SIG-M5 (cell line): ENCODE results near the gene STXBP5L.
"Not testable (repeated sequence)": the region's sequence is repeated elsewhere in the genome, so short reads cannot be mapped to it uniquely, and the experiment has no call there.

Experiments
- DNase-seq: peaks from one replicate; lab custom pipeline; 2025; lab: John Stamatoyannopoulos, UW

STXBP5L gene

GRCh38 chr3:121018917-121019321 lies 110.9 kb downstream of the STXBP5L start:
- no peak for DNase-seq

- no peak for DNase-seq
These were observed 155.6 kb downstream of the STXBP5L start for GRCh38 chr3:121063628-121064027.

GRCh38 chr3:121064121-121064520 lies 156.1 kb downstream of the STXBP5L start:
- no peak for DNase-seq

GRCh38 chr3:121072133-121072532 lies 164.1 kb downstream of the STXBP5L start:
- DNase-seq: no peak

GRCh38 chr3:121073011-121073410 lies 165.0 kb downstream of the STXBP5L start:
- DNase-seq: no peak

DNA sequence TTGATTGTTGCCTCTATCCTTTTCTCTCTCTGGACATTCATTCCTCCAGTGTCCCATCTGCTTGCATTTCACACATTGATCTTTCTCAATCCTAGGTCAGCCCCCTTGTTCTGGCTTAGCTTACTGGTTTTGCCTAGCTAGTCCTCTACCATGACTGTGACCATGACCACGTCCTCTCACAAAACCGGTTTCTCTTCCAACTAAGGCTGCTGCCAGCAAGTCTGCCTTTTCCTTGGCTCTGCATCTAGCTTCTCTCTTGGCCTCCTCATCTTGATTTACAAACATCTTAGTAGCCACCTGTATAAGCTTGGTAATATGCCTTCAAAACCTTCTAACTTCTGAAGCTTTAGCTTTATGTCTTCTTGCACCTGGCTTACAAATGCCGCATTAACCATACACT lies 167.2 kb downstream of the STXBP5L start:
- no peak for DNase-seq

DNA sequence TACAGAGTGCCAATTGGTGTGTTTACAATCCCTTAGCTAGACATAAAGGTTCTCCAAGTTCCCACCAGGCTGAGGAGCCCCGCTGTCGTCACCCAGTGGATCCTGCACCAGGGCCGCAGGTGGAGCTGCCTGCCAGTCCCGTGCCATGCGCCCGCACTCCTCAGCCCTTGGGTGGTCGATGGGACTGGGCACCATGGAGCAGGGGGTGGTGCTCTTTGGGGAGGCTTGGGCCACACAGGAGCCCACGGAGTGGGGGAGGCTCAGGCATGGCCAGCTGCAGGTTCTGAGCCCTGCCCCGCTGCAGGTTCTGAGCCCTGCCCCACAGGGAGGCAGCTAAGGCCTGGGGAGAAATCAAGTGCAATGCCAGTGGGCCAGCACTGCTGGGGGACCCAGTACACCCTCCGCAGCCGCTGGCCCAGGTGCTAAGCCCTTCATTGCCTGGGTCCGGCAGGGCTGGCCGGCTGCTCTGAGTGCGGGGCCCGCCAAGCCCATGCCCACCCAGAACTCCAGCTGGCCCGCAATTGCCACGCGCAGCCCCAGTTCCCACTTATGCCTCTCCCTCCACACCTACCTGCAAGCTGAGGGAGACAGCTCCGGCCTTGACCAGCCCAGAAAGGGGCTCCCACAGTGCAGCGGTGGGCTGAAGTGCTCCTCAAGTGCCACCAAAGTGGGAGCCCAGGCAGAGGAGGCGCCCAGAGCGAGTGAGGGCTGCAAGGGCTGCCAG lies 170.5 kb downstream of the STXBP5L start:
- DNase-seq: not testable (repeated sequence)

- no peak for DNase-seq
These were observed 188.9 kb downstream of the STXBP5L start for GRCh38 chr3:121096953-121097352.

- DNase-seq: not testable (repeated sequence)
These were observed 203.1 kb downstream of the STXBP5L start for GRCh38 chr3:121111086-121111485.

DNA sequence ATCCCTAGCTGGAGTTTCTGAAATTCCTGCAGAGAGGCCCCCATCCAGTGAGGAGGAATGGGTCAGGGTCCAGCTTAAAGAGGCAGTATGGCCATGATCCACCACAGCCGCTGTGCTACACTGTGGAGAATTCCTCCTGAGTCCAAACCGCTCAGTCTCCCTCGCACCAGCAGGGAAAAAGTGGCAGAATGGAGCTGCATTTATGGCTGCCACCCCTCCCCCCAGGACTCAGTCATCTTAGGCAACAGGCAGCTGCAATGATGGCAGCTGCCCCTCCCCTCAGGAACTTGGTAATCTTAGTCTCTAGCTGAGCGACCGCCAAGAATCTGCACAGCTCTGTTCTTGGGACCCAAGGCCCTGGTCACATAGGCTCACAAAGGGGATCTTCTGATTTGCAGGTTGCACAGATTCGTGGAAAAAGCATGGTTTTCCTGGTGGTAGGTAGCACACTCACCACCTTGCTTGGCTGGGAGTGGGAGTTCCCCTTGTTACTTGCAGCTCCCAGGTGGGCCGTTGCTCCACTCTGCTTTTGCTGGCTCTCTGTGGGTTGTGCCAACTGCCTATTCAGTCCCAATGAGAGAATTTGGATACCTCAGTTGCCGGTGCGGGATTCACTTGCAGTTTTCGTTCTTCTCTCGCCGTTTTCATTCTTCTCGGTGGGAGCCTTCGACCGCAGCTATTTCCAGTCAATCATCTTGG lies 204.1 kb downstream of the STXBP5L start:
- DNase-seq: no peak

DNA sequence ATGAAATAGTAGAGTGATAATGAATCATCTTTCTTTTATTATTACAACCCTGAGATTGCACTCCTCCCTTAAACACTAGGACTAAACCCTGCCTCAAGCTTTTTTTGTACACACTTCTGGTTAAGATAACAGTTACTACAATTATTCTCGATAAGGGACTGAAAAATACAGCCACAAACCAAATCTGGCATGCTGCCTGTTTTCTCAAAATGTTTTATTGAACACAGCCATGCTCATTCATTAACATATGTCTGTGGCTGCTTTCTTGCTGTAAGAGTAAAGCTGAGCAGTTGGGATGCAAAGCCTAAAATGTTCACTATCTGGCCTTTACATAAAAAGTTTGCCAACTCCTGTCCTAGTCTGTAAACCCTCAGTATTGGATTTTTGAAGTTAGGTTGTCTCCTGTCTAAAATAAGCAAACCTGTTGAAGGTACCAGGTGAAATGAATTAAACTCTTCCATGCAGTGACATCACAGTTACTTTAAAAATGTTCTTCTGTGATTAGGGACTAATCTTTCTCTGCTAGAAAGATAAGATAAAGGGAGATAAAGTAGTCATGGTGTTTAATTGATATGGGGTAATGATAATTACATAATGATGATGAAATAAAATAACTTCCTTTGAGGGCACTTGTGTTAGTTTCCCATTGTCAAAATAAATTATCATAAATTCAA lies 218.2 kb downstream of the STXBP5L start:
- DNase-seq: no peak

DNA sequence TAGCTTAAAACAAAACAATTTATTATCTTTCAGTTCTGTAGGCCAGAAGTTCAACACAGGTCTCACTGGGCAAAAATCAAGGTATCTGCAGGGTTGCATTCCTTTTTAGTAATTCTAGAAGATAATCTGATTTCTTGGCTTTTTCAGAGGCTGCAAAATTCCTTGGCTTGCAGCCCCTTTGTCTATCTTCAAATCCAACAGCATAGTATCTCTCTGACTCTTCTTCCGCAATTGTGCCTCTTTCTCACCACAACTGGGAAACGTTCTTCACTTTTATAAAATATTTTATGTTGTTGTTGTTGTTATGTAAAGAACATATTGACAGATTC lies 218.7 kb downstream of the STXBP5L start:
- DNase-seq: no peak

GRCh38 chr3:121152573-121152972 lies 244.6 kb downstream of the STXBP5L start:
- DNase-seq: no peak

- no peak for DNase-seq
These were observed 245.8 kb downstream of the STXBP5L start for GRCh38 chr3:121153851-121154250.

GRCh38 chr3:121155028-121155427 lies 247.0 kb downstream of the STXBP5L start:
- DNase-seq: no peak

DNA sequence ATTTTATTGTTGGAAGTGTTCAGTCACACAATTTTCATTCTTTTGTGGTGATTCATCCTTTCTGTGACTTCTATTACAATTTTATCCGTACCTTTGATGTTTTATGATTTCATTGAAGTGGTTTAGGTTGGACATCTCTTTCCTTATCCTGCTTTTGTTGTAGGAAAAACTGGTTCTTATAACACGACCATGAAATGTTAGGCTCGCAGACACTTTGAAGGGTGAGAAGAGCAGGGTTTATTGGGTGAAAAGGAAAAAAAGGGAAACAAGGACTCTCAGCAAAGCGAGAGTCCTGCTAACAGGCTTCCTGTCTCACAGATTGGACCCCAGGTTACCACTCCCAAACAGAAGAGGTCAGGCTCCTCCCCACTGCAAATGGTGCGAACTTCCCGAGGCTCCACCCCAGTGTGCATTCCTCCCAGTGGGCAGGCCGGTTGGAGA lies 257.4 kb downstream of the STXBP5L start:
- DNase-seq: no peak

DNA sequence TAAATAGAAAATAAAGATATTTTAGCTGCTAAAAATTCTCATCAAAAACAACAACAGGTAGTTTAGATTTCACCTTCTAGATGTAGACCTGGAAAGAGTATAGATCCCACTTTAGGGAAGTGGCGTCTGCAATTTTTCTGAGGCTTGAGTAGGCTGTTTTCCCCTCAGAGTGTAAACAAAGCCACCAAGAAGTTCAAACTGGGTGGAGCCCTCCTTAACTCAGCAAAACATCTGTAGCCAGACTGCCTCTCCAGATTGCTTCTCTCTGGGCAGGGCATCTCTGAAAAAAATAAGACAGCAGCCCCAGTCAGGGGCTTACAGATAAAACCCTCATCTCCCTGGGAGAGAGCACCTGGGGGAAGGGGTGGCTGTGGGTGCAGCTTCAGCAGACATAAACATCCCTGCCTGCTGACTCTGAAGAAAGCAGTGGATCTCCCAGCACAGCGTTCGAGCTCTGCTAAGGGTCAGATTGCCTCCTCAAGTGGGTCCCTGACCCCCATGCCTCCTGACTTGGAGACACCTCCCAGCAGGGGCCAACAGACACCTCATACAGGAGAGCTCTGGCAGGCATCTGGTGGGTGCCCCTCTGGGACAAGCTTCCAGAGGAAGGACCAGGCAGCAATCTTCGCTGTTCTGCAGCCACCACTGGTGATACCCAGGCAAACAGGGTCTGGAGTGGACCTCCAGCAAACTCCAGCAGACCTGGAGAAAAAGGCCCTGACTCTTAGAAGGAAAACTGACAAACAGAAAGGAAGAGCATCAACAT lies 259.6 kb downstream of the STXBP5L start:
- no peak for DNase-seq

- no peak for DNase-seq
These were observed 267.1 kb downstream of the STXBP5L start for GRCh38 chr3:121175083-121175482.

DNA sequence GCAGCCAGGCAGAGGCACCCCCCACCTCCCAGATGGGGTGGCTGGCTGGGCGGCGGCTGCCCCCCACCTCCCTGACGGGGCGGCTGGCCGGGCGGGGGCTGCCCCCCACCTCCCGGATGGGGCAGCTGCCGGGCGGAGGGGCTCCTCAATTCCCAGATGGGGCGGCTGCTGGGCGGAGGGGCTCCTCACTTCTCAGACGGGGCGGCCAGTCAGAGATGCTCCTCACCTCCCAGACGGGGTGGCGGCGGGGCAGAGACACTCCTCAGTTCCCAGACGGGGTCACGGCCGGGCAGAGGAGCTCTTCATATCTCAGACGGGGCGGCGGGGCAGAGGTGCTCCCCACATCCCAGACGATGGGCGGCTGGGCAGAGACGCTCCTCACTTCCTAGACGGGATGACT lies 282.6 kb downstream of the STXBP5L start:
- DNase-seq: not testable (repeated sequence)

DNA sequence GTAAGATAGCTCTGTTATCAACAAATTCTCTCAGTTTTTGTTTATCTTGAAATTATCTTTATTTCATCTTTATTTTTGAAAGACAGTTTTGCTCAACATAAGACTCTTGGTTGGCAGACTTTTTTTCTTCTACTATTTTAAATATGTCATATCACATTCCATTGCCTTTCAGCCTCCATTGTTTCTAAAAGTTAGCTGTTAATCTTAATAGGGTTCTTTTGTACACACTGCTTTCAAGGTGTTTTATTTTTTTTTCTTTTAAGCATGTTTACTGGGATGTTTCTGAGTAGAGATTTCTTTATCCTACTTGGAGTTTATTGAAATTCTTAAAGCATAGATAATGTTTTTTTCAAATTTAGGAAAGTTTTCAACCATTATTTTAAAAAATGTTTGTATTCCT lies 294.6 kb downstream of the STXBP5L start:
- no peak for DNase-seq

DNA sequence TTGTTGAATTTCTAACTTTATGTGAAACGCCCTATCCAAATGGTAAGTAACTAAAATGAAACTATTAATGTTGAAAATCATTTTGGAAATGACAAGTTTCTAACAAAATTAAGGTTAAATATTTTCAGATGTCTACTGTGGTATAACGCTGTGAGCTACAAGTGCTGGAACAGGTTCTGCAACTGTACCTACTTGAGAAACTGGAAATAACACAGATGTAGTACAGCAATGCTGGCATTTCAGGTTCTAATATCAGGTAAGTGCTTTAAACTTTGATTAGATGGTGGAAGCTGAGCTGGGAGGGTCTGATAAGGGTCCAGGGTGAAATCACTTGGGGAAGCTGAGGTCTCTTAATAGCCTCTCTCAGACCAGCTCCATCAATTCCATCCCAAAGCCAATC lies 315.1 kb downstream of the STXBP5L start:
- DNase-seq: no peak

- DNase-seq: no peak
These were observed 321.0 kb downstream of the STXBP5L start for GRCh38 chr3:121228971-121229370.
